Stimulated activated CD4-positive, alpha-beta T cell treated with anti-CD3 and anti-CD28 coated beads, Interleukin-4, amount 100 ng/mL, for 24 hours (primary cell): ENCODE results near the gene NBEA.
A peak's percentile ranks its signal among the peaks of the same experiment; 100 is the strongest.
"Not testable (repeated sequence)": the region's sequence is repeated elsewhere in the genome, so short reads cannot be mapped to it uniquely, and the experiment has no call there.

ENCODE experiments used
- DNase-seq: peaks from one replicate; pipeline ENCODE4 v3.0.0-alpha.2; 2020

NBEA gene

DNA sequence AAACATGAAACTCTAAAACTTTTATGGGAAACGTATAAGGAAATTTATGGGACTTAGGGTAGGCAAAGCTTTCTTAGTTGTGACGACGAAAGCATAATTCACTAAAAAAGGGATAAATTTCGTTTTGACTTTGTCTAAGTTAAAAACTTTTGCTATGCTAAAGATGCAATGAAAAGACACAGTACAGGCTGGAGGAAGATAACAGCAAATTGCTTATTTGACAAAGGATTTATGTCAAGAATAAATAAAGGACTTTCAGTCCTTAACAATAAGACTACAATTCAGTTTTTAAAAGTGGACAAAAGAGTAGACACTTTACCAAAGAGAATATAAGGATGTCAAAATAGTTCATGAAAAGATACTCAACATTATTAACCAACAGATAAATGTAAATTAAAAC is 150.2 kb downstream of the NBEA start:
- no peak for DNase-seq

DNA sequence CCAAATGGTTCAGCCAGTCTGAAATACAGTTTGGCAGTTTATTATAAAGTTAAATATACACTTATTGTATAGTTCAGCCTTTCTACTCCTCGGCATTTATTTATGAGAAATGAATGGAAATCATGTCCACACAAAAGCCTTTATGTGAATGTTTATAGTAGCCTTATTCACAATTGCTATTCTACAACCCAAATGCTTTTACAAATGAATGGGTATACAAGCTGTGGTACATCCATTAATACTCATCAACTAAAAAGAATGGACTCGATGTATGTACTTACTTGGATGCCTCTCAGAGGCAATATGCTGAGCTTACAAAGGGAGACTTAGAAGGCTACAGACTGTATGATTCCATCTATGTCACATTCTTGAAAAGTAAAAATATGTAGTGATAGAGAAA is 150.7 kb downstream of the NBEA start:
- DNase-seq = no peak

DNA sequence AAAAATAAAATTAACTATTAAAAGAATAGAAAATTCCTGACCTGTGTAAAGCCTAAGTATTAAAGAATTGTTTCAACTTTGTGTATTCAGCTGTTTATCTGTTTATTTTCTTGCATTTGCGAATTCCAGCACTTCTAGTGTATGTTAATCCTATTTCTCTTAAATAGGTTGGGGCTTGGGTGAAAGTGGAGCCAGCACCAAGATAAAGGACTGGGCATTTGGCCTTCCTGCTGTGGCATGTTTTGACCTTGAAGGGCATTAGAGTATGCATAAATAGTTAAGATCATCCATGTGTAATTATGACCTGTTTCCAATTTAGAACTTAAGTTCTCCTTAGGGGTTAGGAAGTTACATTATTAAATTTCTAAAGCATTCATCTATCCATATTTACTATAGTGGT is 151.3 kb downstream of the NBEA start:
- DNase-seq = no peak

DNA sequence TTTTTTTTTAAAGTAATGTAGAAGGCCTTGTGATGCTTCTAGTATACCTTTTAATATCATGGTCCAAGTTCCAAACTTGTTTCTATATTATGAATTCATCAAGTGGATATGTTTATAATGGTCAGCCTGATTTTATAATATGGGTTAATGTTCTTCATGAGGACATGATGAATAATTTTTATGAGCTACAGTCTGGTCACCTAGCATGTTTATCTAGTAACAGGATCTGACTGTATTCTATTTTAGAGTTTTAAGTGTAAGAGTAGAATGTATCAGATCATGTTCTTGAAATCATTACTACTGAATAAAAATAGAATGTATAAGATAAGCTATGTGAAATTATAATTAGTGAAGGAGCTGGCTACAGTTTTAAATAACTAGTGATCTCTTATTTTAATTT is 164.7 kb downstream of the NBEA start:
- not testable (repeated sequence) for DNase-seq

DNA sequence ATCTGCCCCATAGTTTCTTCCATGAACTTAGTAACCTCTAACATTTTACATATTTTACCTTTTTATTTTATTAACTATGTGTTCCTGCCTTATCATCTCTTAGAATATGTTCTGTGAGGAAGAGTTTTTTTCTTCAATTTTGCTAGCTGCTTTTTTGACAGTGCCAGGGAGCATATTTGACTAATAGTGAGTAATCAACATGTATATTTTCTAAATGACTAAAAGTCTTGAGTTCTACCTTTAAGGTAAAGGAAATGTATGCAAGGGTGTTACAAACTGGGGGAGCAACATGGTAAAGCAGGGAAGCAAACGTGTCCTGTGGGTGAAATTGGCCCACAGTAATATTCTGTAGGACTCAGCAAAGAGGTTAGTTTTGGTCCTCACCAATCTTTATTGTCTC is 165.5 kb downstream of the NBEA start:
- DNase-seq = no peak

DNA sequence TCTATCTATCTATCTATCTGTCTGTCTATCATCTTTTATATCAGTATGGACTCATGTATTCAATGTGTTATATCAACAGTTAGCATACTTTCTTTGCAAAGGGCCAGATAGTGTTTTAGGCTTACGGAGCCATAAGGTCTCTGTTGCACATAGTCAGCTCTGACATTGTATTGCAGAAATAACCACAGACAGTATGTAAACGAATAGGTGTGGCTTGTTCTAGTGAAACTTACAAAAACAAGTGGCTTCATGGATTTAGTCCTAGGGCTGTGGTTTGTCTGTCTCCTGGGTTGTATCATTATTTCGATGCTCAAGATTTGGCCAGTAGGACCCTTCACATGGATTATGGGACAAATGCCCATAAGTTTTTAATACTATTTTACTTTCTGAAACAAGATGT is 171.5 kb downstream of the NBEA start:
- not testable (repeated sequence) for DNase-seq

DNA sequence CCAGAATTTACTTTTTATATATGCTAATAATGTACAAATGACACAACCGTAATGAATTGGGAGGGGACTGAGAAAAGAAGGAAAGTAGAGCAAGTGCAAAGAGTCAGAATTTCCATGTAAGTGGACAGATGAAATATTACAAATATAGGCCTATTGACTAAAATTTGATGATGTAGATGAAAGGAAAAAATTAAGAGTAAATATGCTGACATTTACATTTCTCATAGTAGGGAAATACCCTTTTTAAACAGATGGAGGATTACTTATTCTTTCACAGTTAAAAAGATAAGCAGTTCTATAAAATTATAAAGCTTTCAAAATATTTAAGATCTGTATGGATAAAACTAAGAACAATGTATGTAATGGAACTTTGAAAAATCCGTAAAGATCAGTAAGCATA is 185.4 kb downstream of the NBEA start:
- DNase-seq = no peak

DNA sequence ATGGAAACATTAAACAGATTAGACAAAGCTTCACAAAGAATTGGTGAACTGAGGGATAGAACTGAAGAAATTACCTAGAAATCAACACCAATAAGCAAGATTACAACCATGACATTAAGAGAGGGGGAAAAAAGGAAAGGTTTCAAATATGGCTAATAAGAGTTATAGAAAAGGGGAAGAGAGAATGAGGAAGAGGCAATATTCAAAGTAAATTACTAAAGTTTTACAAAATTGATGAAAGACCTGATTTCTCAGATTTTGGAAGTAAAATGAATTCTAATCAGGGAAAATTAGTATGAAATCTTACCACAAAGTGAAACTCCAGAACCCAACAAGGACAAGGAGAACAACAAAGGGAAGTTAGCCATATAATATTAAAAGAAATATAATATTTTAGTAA is 187.4 kb downstream of the NBEA start:
- DNase-seq = no peak

DNA sequence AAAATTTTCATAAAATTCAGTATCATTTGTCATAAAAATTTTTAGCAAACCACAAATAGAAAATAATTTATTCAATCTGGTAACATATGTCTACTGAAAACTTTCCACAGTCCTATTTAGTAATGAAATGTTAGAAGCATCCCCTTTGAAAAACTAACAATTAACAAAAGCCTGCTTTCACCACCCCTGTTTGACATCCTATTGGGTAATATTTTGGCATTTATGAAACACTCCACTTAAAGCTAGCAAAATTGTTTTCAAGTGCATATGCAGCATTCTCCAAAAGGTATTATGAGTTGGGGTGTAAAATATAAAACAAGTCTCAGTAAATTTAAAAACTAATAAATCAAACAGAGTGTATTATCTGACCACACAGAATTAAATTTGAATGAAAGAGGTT is 189.4 kb downstream of the NBEA start:
- DNase-seq = no peak

DNA sequence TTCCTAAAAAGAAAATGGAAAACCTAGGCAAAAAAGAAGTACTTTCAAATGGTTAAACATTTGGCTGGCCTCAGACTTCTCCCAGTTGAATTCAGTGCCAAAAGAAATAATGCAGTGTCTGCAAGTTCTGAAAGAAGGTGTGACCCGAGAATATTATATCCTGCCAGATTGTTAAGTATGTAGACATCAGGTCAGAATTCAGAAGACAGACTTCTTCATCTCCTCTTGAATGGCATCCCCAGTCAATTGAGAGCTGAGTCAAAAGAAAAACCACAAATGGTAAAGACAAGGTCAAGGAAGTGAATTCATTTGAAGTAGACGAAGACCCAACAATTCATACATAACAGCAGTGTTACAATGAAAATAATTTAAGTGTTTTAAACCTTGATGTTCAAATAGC is 194.5 kb downstream of the NBEA start:
- no peak for DNase-seq

DNA sequence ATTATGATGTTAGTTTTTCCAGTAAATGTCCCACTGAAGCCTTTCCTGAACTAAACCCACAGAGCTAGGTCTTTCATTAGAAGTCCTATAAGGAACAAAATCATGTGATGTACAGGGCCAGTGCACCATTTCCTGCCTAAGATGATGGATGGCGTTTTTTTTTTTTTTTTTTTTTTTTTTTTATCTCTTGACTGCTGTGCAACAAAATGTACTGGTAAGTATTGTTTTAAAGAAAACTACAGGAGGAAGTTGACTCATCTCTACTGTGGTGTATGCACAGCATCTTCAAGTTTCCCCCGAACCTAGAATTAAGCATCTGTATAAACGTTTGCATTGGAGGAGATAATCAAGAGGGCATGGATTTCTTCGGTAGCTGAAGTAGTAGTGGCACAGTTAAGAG is 197.5 kb downstream of the NBEA start:
- no peak for DNase-seq

DNA sequence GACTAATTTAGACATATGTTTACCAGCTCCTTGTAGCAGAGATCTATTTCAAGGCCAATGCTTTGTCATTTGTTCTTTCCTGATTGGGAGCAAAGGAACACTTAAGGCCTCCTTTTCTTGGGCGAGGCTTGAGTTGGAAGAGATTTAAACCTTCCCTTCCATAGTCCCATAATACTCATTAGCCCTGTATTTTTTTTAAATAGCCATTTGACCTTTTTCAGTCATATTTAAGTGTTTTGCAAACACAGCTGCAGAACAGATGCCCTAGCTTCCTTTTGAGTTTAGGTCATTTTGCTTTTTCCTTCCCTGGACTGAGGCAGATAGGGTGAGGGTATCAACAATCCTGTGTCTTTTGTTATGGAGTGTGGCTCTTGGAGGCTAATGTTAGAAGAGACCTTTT is 198.3 kb downstream of the NBEA start:
- no peak for DNase-seq

DNA sequence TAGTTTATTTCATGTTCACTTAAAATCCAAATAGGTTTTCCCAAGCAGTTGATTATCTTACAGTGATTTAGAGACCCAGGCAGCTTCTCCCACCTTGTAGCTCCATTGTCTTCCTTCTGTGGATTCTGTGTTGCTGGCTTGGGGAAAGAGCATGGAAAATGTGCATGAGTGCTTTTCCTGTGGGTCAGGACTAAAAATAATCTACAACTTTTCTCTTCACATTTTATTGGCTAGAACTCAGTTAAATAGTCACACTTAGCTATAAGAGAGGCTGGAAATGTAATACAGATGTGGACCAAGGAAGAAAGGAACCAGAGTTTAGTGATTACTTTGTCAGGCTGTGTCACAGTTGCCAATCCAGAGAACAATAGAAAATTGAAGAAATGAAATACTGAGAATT is 198.8 kb downstream of the NBEA start:
- no peak for DNase-seq

DNA sequence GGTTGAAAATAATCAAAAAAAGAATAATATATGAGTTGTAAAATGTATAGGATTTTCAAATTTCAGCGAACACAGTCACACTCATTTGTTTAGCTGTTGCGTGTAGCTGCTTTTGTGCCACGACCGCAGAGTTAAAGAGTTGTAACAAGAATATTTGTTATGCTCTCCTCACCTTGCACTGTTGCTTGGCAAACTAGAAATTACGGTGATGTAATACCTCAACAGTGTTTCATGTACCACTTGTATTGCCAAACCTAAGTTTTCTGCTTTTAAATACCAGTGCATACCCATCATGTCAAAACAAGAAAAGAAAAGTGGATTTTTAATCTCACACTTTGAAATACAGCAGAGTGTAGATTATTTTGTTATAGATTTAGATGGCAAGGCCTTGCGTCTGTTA is 201.1 kb downstream of the NBEA start:
- DNase-seq = no peak

DNA sequence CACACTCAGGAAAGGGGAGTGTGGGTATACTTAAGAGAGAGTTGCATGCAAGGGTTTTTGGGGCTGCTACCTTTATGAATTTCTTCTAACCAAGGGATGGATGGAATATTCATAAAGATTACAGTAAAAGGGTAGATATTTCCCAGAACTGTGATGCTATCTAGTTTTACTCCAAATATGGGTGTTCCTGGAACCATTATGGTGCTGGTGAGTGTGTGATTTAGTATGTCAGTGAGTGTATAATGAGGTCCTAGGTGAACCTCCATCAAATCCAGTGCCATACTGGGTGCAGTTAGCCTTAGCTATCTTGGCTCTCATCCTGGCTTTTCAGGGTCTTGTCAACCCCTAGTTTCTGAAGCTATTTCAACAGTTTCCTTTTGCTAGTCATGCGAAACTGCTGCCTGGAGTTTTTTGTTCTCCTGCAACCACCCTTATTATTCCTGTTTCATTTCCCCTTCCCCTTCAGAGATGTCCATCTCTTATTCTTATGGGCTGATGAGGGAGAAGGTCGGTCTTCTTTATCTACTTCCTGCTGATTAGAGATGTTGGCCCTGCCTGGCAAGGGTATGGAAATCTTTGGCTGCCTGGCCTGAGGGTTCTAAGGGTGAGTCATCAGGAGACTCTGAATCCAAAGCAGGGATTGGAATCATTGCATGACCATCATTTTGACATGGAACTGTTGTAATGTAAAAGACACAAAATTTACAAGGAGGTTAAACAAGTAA is 202.3 kb downstream of the NBEA start:
- DNase-seq = no peak

DNA sequence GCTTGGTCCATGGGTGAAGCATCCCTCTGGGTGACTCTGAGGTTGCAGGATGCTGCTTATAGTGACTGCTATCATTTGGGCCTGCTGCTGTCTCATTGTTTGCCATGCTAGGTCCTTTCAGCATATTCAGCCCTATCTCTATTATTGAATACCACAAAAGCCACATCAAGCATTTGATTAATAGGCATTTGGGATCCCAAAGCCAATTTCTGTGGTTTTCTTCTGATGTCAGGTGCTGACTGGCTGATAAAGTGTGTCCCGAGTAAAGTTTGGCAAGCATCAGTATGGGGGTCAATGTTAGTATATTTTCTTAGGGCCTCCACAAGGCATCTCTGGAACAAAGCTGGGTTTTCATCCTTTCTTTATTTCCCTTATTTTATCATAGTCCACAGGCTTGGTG is 204.6 kb downstream of the NBEA start:
- DNase-seq = no peak

DNA sequence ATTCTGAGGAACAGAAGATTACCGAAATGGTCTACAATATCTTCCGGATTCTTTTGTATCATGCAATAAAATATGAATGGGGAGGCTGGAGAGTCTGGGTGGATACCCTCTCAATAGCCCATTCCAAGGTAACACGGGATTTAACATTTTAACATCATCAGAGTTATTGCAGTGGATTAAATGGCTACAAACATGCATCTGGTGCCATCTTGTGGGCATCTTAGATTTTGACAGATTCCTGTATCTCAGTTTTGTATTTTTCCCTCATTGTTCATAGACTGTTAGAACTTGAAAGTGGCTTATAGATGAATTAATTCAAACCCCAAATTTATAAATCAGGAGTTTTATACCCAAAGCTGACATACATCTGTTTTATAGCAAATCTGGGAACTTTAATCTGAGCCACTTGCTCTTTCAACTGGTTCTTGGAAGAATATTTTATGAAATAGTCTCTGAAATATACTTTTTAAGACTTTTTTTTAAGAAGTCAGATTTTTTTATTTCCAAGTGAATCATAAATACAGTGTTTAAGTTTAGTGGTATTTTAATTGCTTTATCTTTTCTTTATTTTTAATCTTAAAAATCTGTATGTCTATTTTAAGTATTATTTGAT is 215.2 kb downstream of the NBEA start:
- peak; percentile 15 for DNase-seq

DNA sequence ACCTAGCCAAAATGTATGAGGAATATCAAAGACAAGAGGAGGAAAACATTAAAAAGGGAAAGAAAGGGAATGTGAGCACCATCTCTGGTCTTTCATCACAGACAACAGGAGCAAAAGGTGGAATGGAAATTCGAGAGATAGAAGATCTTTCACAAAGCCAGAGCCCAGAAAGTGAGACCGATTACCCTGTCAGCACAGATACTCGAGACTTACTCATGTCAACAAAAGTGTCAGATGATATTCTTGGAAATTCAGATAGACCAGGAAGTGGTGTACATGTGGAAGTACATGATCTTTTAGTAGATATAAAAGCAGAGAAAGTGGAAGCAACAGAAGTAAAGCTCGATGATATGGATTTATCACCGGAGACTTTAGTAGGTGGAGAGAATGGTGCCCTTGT is 217.0 kb downstream of the NBEA start:
- DNase-seq = no peak

DNA sequence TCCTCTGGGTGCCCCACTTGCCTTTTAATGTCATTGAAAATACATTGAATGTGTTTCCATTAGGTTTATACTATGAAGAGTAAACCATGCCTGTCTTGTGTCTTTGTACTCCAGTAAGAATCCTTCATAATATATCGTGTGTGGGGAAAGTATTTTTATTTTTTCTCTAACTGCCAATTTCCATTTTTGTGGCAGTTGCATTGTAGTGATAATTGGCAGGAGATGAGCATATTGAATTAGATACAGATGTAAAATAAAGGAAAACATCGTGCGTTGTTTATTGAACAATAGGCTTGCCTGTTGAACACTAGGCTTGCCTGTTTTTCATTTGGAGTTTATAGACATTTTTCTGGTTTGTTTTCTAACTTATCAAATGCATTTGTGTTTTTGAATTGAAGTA is 218.8 kb downstream of the NBEA start:
- no peak for DNase-seq

DNA sequence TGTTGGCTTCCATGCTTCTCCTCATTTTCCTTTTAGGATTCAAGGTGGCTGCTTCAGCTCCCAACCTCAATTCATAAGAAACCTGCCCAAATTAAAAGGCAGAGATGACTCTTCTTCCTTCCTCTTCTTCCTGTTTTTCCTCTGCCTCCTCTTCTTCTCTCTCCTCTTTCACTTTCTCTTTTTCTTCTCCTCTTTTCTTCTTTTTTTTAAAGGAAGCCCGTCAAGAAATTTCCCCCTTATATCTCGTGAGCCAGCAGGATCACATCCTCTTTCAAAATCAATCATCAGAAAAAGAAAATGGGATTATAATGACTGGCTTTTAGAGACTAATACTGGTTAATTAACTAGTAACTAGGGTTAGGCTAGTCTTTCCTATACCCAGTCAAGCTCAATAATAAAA is 220.3 kb downstream of the NBEA start:
- DNase-seq = no peak

DNA sequence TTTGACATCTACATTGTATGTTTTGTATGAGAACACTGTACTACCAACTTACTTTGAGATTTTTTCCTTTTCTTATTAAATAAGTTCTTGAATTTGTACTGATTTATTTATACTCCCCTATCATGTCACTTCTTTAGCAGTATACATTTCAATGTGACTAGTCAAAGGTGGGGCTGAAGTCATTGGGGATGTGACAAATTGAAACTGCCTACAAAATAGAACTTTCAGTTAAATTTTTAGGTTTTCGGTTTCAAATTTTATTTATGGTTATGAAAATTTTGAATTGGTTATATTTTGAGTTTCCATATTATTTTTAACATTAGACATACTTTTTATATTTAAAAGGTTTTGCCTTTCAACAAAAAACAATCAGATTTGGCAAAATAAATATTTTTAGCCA is 221.6 kb downstream of the NBEA start:
- no peak for DNase-seq

DNA sequence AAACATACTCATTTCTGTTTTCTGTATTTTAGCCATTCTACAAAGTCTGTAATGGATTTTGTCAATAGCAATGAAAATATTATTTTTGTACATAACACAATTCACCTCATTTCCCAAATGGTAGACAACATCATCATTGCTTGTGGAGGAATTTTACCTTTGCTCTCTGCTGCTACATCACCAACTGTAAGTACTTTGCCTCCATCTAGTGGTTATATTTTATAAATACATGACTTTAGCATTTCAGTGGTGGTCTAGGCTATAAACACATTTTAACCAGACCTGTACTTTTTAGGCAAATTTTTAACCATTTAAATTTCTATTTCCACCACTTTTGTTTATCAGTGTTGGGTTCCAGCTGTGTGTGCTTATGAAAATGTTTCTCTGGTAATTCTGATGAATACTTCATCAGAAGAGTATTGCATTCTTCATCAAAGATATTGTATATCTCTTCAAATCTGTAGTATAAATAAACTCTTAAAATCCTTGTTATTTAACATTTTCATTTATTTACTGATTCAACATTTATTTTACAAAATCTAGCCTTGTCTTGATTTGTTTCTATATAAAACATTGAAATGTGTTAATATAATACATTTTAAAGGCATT is 222.4 kb downstream of the NBEA start:
- no peak for DNase-seq

DNA sequence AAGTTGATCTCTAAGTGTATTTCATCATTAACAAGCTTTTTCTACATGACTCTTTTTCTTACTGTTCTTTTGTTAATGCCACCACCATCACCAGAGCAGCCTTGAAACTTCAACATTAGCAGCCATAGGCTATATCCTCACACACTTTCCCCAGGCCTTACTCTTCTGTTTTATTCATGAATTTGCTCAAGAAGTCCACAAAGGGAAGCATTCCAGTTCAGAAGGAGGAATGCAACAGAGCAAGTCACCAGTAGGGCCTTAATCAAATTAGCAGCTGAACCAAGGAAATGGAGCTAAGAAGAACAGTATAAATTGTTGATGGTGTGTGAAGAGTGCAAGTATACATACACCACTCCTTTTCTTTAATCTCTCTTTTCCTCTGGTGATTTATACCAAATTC is 223.1 kb downstream of the NBEA start:
- no peak for DNase-seq

DNA sequence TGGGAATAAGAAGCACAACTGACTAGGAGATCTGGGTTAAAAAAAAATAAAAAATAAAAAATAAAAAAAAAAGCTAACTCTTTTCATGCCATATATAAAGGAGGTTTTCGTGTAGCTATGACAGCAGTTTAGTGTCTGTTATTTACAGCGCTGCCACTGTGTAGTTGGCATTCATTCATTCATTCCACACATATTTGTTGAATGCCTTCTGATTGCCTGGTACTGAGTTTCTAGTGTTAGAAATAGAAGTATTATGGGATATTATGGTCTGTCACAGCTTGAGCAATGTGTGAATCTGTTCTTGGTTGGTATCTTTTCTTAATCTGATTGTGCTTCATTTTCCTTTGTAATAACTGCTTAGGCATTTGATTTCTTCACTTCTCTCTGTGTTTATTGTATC is 237.4 kb downstream of the NBEA start:
- no peak for DNase-seq
